Stimulated activated CD4-positive, alpha-beta T cell treated with anti-CD3 and anti-CD28 coated beads, Interleukin-12 subunit alpha, Interleukin-12 subunit beta, amount 100 ng/mL, for 48 hours (primary cell): ENCODE results near the gene FOXP1.

Source experiments
- DNase-seq, 3 donors: peaks; one replicate each; pipeline ENCODE4 v3.0.0-alpha.2; 2020; ENCODE audit warnings: low read depth in 2 of 3, low spot score in 1 of 3

Gene FOXP1

GRCh38 chr3:71160785-71161546 is 422.6 kb downstream of the FOXP1 start:
- DNase-seq, result no peak

- no peak for DNase-seq
Observed at GRCh38 chr3:71156062-71156665, 427.4 kb downstream of the FOXP1 start.

DNA sequence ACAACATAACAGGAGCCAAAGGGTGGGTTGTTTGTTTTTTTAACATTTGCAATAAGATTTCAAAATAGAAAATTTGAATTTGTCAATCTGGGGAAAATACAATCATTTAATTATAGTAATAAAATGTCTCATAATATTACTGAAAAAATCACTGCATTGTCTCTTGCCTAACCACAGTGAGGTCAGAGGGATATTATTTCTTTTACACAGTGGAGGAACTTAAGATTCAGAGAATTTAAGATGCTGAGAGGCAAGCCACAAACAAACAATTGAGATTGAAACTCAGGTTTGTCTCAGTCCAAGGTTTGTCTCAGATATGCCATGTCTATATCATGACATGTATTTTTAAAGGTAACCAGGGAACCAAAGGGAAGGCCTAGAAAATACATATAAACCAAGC is 428.7 kb downstream of the FOXP1 start:
- no peak for DNase-seq

DNA sequence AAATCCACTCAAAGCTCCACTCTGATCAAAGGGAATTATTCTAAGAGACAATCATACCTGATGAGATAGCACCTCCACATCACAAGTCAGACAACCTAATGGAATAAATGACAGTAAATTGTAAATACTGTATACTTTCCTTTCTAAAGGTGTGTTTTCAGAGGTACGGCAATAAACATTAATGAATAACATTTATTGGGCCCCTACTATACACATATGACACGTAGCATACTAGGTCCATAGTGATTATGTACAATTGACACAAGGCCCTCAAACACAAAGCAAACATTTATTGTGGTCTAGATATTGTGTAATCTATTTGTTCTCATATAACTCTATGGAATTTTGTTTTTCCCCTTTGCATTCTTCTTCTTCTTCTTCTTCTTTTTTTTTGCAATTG is 429.8 kb downstream of the FOXP1 start:
- no peak for DNase-seq

DNA sequence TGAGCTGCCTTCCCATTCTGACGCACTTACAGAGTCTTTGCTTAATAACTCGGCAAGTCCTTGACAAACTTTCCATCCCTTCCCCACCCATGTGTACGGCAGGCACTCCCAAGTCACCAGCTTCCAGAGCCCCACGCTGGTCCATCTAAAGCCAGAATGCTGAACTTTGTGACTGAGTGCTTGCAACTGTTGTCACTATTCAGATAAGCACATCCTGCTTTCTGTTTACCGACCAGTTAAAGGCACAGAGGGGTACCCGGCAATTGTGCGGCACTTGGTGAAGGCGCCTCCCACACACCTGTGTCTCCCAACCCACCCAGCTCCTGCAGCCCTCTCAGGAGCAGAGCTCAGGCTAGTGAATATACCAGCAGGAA is 430.6 kb downstream of the FOXP1 start:
- DNase-seq, result no peak

GRCh38 chr3:71152039-71152891 is 431.3 kb downstream of the FOXP1 start:
- no peak for DNase-seq

DNA sequence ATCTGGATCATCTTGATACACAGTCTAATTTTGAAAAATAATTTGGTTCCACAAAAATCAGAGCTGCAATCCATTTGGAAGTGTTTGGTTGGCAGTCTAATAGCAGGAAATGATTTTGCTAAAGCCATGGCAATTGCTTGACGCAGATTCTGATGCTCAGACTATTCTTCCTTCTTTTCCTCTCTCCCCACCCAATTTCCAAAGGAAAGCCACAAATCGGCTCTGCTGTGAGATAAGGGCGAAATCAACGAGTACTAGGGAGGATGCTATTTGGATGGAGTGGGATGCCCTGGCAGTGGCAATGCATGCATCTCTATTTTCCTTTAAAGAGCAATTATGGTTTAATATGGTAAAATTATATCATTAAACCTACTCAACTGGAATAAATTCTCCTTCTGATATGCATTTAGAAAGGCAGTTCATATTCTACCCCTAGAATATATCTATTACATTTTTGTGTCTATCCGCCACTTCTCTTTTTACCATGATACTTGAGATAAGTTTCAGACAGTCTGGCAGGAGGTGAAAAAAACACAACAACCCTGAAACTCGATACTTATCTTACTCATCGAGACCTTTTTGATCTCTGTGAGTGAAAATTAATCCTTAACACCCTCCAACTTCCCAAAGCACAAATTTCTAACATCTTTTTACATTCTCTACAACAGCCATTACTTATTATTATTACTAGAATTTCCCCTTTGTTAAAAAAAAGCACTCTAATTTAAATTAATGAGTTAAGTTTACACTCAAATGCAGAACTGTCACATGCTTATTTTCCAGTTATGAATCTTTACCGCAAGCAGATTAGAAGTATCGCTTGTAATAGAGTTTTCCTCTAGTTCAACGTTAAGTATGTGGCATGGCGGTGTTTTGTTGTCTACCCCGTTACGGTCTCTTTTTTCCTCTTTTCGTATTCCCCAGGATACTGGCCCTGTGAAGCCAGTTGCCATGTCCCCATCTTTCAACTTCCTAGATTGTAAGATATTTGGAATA is 433.3 kb downstream of the FOXP1 start:
- no peak for DNase-seq

DNA sequence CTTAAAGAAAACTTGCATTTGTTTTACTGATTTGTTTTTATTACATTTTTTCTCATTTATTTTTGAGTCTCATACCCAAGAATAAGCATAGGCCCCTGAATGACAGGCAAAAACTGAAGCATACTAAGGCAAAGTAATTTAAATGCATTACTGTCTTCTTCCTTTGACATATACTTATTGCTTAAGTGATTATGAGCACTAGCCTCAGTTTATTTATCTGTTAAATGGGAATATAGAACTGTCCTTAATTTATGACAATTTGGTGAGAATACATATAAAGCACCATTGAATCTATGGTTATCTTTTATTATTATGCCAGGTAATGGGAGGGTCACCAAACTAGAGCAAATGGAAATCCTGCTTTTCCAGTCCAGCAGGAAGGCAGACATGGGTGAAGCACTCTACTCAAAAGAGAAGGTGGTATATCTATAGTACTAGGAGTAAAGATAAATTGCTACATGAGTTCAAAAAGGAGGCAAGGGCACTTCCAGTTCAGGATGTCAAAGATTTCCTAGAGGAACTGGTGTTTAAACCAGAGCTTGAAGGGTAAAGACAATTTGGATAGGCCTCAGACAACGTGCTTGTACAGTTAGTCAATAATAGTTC is 435.0 kb downstream of the FOXP1 start:
- no peak for DNase-seq

DNA sequence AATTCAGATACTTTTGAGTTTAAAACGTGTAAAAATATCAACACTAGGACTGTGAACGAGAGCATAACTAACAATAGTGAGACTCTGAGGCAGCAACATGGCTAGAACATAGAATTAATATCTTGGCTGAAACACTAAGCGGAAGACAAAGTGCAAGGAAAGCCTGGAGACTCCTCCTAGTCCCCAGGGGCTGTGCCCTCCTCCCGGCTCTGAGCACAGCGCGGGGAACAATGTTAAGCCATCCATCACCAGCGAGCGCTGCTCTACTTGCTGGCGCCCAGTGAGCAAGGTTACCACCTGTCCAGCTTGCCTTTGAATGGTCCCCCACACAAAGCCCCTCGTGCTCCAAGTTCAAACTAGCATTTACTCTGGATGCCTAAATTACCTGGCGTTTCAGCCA is 436.9 kb downstream of the FOXP1 start:
- no peak for DNase-seq

DNA sequence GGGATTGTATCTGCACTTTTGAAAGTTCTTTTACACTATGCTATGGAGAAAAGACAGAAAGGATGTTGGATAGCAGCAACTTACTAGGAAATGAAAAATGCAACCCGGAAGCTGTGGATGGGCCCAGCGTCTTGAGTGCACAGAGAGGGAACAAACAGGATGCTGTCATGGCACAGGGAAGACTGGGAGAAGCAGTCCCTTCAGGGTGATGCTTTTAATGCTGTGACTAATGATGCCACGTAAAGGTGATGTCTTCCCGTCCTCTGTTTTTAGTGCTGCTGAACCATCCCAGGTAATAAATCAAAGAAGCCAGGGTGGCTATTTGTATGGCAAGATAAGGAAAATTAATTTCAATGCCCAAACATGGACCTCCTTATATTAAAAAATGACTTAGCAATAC is 437.6 kb downstream of the FOXP1 start:
- no peak for DNase-seq

DNA sequence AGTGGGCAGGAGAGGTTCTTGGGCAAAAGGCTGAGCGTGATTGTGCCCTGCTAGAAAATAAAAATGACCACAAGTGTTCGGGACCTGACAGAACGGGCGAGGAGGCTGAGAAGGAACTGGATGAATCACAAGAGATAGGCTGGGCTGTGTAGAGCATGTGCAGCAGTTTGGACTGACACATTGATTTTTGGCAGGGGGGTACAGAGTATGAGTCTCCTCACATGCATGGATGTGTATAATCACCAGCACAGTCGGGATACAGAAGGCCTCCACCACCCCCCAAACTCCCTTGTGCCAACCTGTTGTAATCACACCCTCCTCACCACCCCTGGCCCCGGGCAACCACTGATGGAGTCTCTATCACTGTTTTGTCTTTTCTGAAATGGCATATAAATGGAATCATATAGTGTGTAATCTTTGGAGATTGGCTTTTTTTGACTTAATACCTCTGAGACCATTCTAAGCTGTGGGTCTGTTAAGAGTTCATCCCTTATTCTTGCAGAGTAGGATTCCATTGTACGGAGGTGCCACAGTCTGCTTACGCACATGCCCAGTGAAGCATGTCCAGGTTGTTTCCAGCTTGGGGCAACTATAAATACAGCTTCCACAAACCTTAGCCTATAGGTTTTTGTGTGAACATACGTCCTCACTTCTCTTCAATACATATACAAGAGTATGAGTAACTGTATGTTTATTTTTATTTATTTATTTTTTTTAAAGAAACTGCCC is 438.8 kb downstream of the FOXP1 start:
- DNase-seq, result no peak

DNA sequence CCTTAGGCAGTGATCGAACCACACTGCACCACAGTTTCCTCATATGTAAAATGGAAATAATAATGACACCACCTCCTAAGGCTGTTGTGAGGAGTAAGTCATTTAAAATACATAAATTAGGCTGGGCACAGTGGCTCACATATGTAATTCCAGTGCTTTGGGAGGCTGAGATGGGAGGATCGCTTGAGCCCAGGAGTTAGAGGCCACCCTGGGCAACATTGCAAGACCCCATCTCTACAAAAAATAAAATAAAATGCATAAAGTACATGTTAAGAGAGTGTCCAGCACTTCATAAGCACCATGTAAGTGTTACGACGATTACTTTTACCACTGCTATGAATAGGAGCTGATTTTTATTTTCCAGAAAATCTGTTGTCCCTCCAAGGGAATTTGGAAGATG is 440.0 kb downstream of the FOXP1 start:
- no peak for DNase-seq

DNA sequence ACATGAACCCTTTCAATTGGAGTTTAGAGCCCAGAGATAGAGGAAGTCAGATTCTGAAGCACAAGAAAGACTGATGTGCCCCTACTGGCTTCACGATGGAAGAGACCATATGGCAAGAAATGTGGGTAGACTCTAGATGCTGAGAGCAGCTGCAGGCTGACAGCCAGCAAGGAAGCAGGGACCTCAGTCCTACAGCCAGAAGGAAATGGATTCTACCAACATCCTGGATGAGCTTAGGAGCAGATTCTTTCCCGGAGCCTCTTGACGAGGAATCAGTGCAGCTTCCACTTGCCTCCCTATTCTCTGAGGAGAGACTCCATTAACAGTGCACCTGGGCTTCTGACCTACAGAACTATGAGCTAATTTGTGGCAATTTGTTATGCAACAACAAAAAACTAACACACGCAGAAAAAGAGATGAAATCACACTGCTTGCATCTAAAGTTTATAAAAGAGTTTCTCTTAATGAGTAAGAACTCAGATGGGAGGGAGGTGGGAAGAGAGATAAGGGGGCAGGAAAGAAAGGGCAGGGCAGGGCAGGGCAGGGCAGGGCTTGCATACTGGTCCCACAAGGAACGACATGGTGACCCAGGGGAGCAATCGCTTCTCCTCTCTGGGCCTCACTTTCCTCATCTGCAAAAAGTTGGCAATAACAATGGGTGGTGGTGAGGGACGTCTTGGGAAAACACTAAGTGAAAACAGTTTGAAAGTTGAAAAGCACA is 440.9 kb downstream of the FOXP1 start:
- no peak for DNase-seq

DNA sequence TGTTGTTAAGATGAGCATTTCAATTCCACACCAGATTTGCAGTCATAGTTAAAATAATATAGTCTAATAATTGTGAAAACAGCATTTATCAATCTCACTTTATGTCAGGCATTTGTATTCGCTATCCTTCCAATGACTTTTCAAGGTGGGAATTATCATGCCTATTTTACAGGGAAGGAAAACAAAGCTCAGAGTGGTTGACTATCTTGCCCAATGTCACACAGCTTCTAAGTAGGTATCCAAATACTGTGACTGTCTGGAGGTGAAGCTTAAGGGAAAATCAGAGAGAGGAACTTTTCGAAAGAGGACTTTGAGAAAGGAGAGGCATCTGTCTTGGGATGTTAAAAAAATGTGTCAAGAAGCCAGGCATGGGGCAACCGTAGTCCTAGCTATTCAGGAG is 443.1 kb downstream of the FOXP1 start:
- no peak for DNase-seq

DNA sequence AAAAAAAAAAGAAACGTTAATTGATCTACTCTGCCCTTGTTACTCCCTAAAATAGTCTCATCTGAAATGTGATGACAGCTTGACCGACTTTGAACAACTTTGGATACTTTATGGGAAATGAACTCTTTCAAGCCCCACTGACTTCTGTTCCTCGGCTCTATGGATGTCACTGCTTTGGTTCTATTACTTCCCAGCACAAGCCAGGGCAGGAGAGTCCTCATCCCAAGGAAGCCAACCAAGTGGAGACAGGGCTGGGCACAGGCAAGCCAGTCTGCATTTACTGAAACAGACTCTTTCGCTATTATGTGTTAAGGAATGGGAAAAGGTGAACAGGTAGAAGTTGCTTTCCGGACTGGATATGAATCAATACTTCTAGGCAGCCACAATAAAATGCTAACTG is 444.0 kb downstream of the FOXP1 start:
- no peak for DNase-seq

DNA sequence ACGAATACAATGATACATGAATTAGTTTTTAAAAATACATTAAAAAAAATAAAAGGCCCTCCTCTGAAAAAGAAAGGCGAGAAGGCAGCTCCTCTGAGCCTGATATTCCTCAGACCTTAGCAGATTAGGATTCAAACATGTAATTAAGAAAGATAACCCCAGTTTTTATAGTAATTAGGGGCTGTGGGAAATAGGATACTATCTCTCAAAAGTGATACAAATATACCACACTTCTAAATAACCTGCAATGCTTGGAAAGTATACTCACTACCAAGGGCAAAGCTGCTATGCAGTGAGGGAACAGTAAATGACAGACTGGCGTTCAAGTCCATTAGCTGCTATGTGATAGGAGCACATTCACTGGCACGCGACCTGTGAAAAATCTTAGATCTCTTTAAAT is 445.1 kb downstream of the FOXP1 start:
- no peak for DNase-seq

DNA sequence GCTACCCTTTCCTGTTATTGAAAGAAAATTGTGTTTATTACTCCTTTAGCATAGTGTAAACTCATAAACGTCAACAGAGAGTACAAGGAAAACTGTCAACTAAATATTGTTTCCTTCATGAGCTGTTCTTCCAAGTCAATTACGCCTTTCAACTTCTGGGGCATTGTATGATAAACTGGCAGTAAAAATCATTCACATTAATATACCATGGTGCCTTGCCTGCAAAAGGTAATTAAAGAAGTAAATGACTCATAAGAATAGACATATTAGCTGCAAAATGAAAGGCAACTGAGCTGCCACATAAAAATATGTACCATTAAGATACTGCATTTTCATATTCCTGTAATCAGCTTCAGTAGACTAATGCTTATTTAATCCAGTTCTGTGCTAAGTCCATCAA is 447.3 kb downstream of the FOXP1 start:
- DNase-seq, result no peak

GRCh38 chr3:71135373-71136088 is 448.0 kb downstream of the FOXP1 start:
- DNase-seq, result no peak

- DNase-seq, result no peak
Observed at GRCh38 chr3:71134521-71134920, 449.0 kb downstream of the FOXP1 start.
